ENCODE data around the gene MLPH. TPM values are rescaled to one million over a fixed set of nuclear protein-coding genes. Genes with fewer than 3 reads are reported as not detected.

Gene MLPH
- total and polyA plus RNA-seq, 2 of the 4 experiments (the other 2 are of a cell fraction), result 13.8 to 21.6 TPM

- Histone ChIP-seq H3K27ac (ENCODE audit: insufficient read depth, low read length) (no peak overlapping the region), H3K4me1 (ENCODE audit: control insufficient read depth, insufficient read depth, low read length) (peaks cover 9% of the 10 kb centered on the region), H4K8ac (ENCODE audit: low read depth in 2 of 2, low read length in 2 of 2) (peak overlapping the region; percentile 87 to 89), H2BK5ac (ENCODE audit: low read depth, low read length, poor library complexity, severe bottlenecking) (no peak overlapping the region), H3K9me3 (ENCODE audit: control insufficient read depth, insufficient read depth, low read length) (no peaks in the 10 kb centered on the region), H3K9ac (ENCODE audit: low read depth, low read length) (no peak overlapping the region), H3K14ac (replicated peaks; ENCODE audit: low read depth, low read length) (peak overlapping the region; percentile 61), H2AFZ (replicated peaks; ENCODE audit: low read length, poor library complexity) (peak overlapping the region; percentile 82), H2AK9ac (replicated peaks; ENCODE audit: low read depth, low read length, poor library complexity) (peak overlapping the region; percentile 22), H4K5ac (ENCODE audit: low read depth, low read length) (peak overlapping the region; percentile 78), H4K91ac (ENCODE audit: insufficient read depth, low read depth, low read length) (peak overlapping the region; percentile 61), H2BK120ac (ENCODE audit: low read depth, low read length) (peak overlapping the region; percentile 90), H3K79me1 (ENCODE audit: low read depth in 1 of 2, low read length in 2 of 2) (no peaks in the 10 kb centered on the region), H2AK5ac (ENCODE audit: low read depth, low read length) (peak overlapping the region; percentile 56), H3K4ac (ENCODE audit: low read depth, low read length) (peak overlapping the region; percentile 65; the same call in 1 of the 2 replicates), H3K23ac (ENCODE audit: low read depth, low read length) (peak overlapping the region; percentile 65; the same call in 1 of the 2 replicates), H3K4me3 (ENCODE audit: insufficient read depth, low read depth, low read length) (no peak overlapping the region), H3K9me1 (ENCODE audit: insufficient read depth, low read length) (peaks cover 9% of the 10 kb centered on the region; the same call in 1 of the 2 replicates), H3K36me3 (ENCODE audit: control insufficient read depth, insufficient read depth, low read length) (no peaks in the 10 kb centered on the region), H4K20me1 (ENCODE audit: insufficient read depth, low read length) (no peaks in the 10 kb centered on the region), H2BK15ac (ENCODE audit: low read depth, low read length) (peak overlapping the region; percentile 51; the same call in 1 of the 3 replicates), H2BK20ac (ENCODE audit: low read depth, low read length) (peak overlapping the region; percentile 15; the same call in 1 of the 2 replicates), H3K27me3 (ENCODE audit: control insufficient read depth, insufficient read depth, low read length) (no peaks in the 10 kb centered on the region), H3K4me2 (ENCODE audit: low read depth, low read length) (no peak overlapping the region; the same call in 1 of the 2 replicates), H3K18ac (ENCODE audit: low read depth, low read length) (peak overlapping the region; percentile 61; the same call in 1 of the 2 replicates), H3K56ac (ENCODE audit: extremely low read depth, insufficient read depth, low read length) (peak overlapping the region; percentile 35; the same call in 1 of the 2 replicates)
- 64% methylated on average over 7 of the region's 9 CpGs; no CpG with 5 or more reads in 1 of the 2 experiments for WGBS, 2 experiments (ENCODE audit: extremely low coverage in 2 of 2, insufficient read length in 1 of 2)
- intact Hi-C loops (cut with micrococcal nuclease) (loop anchor here (5.0 kb wide), 1 partner anchor 143 kb away; no protein-coding TSS in a partner anchor), in situ Hi-C loops (cut with MboI; ENCODE audit: low sequenced_read_pairs) (no loop called here), dilution Hi-C loops (cut with HindIII; ENCODE audit: low sequenced_read_pairs, unreplicated experiment) (no loop called here)
- TF ChIP-seq SMC3 (IDR thresholded peaks at IDR 0.05; ENCODE audit: low read depth, low read length) (no peak), MXI1 (IDR thresholded peaks at IDR 0.05; ENCODE audit: borderline replicate concordance, low read depth, low read length) (no peak), NFE2L2 (IDR thresholded peaks at IDR 0.05; ENCODE audit: low read depth, low read length) (no peak), MAZ (IDR thresholded peaks at IDR 0.05; ENCODE audit: borderline replicate concordance, low read depth, low read length) (no peak), ELK1 (IDR thresholded peaks at IDR 0.05; ENCODE audit: borderline replicate concordance, low read depth, low read length) (no peak), POLR2A (IDR thresholded peaks at IDR 0.05; ENCODE audit: low read depth, low read length) (no peak), RAD21 (IDR thresholded peaks at IDR 0.05; ENCODE audit: low read length) (no peak), CEBPB (IDR thresholded peaks at IDR 0.05; ENCODE audit: low read depth, low read length) (no peak), BHLHE40 (IDR thresholded peaks at IDR 0.05; ENCODE audit: low read depth, low read length) (no peak), RFX5 (IDR thresholded peaks at IDR 0.05; ENCODE audit: low read depth, low read length) (no peak)
- TF ChIP-seq, protein P1, sequence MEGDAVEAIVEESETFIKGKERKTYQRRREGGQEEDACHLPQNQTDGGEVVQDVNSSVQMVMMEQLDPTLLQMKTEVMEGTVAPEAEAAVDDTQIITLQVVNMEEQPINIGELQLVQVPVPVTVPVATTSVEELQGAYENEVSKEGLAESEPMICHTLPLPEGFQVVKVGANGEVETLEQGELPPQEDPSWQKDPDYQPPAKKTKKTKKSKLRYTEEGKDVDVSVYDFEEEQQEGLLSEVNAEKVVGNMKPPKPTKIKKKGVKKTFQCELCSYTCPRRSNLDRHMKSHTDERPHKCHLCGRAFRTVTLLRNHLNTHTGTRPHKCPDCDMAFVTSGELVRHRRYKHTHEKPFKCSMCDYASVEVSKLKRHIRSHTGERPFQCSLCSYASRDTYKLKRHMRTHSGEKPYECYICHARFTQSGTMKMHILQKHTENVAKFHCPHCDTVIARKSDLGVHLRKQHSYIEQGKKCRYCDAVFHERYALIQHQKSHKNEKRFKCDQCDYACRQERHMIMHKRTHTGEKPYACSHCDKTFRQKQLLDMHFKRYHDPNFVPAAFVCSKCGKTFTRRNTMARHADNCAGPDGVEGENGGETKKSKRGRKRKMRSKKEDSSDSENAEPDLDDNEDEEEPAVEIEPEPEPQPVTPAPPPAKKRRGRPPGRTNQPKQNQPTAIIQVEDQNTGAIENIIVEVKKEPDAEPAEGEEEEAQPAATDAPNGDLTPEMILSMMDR (conservative IDR thresholded peaks at IDR 0.05; ENCODE audit: low read depth, low read length), result no peak
- TF ChIP-seq, protein P2, sequence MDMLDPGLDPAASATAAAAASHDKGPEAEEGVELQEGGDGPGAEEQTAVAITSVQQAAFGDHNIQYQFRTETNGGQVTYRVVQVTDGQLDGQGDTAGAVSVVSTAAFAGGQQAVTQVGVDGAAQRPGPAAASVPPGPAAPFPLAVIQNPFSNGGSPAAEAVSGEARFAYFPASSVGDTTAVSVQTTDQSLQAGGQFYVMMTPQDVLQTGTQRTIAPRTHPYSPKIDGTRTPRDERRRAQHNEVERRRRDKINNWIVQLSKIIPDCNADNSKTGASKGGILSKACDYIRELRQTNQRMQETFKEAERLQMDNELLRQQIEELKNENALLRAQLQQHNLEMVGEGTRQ (IDR thresholded peaks at IDR 0.05; ENCODE audit: low read depth, low read length), result no peak
- CTCF ChIA-PET, result no interaction called here
- no peak for ATAC-seq (ENCODE audit: low read depth)
- BruUV-seq (replicated peaks), result no TSS peak
- POLR2A ChIA-PET (ENCODE audit: unreplicated experiment), result no interaction called here
- DNase-seq, result no peak
Measured at GRCh38 chr2:237599465-237600110, 112.5 kb downstream of the MLPH start.

Measured in IMR-90 (cell line).